Omental fat pad (tissue), 4 donors: ENCODE results near the gene INO80E. TPM values are rescaled to one million over a fixed set of nuclear protein-coding genes. Genes with fewer than 3 reads are reported as not detected.
A peak's percentile ranks its signal among the peaks of the same experiment; 100 is the strongest.
"Not testable (repeated sequence)": the region's sequence is repeated elsewhere in the genome, so short reads cannot be mapped to it uniquely, and the experiment has no call there.

Experiments
- ATAC-seq: fragments of 150-250 bp; one replicate; pipeline ENCODE4 v1.9.1; 2016; ENCODE audit warnings: mild to moderate bottlenecking, moderate library complexity; ENCODE audit not compliant: low FRiP score
- DNase-seq: peaks from one replicate; pipeline ENCODE4 v3.0.0-alpha.2; 2019; ENCODE audit warnings: low spot score
- total RNA-seq, 4 donors: library from RNA; depleted of rRNA; stranded (reverse); fragments of >200 nt; gene quantifications; one replicate each; pipeline ENCODE4 v1.1.0, GENCODE V29; 2016
- TF ChIP-seq, protein P1 (sequence below), 3 donors: fragments of 450-650 bp; IDR thresholded peaks; one replicate each; pipeline ENCODE4 v1.5.1; 2016 to 2017; ENCODE audit warnings: antibody characterized with exemption in 3 of 3, mild to moderate bottlenecking in 3 of 3, moderate library complexity in 2 of 3

INO80E gene
- 100 to 1,000 TPM in 1 of 4 donors, 10 to 100 TPM in 3; 22.8 to 113 (median 31.1) TPM for total RNA-seq

DNA sequence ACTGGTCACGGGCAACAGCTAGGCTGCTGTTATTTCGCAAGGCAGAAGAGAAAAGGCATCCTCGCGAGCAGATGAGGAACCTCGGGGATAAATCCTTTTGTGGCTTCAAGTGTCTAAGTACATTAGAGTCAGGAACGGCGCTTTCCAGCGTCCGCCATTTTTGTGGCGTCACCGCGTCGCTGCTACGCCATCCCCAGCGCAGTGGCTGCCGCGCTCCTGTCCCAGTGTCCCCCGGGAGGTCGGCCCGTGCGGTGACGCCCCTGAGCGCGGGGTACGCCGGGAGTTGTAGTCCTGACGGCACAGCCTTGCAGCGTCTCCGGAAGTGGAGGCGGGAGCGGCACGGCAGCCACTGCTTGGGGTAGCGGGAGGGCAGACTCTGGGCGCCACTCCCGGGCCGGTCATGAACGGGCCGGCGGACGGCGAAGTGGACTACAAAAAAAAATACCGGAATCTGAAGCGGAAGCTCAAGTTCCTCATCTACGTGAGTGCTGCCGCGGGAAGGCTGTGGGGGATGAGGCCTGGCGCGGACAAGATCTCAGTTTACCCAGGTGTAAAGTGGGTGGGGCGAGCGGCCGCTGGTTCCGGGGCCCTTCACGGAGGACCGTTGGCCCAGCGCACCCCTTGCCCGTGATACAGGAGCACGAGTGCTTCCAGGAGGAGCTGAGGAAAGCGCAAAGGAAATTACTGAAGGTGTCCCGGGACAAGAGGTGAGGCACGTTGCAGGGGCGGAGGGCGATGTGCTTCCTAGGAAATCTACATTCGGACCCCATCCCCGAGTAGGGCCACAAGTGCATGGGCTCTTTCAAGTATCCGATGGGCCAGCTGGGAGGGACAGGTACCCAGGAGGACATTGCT lies at the start of gene INO80E:
TSS of gene INO80E (plus strand) at position 331 of the 855 bp plus-strand sequence. CDS start at position 401, 70 bp downstream.
- TF ChIP-seq, protein P1, sequence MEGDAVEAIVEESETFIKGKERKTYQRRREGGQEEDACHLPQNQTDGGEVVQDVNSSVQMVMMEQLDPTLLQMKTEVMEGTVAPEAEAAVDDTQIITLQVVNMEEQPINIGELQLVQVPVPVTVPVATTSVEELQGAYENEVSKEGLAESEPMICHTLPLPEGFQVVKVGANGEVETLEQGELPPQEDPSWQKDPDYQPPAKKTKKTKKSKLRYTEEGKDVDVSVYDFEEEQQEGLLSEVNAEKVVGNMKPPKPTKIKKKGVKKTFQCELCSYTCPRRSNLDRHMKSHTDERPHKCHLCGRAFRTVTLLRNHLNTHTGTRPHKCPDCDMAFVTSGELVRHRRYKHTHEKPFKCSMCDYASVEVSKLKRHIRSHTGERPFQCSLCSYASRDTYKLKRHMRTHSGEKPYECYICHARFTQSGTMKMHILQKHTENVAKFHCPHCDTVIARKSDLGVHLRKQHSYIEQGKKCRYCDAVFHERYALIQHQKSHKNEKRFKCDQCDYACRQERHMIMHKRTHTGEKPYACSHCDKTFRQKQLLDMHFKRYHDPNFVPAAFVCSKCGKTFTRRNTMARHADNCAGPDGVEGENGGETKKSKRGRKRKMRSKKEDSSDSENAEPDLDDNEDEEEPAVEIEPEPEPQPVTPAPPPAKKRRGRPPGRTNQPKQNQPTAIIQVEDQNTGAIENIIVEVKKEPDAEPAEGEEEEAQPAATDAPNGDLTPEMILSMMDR (IDR thresholded peaks at IDR 0.05), result no peak
- ATAC-seq, result peak; percentile 98
- DNase-seq, result peak; percentile 88

DNA sequence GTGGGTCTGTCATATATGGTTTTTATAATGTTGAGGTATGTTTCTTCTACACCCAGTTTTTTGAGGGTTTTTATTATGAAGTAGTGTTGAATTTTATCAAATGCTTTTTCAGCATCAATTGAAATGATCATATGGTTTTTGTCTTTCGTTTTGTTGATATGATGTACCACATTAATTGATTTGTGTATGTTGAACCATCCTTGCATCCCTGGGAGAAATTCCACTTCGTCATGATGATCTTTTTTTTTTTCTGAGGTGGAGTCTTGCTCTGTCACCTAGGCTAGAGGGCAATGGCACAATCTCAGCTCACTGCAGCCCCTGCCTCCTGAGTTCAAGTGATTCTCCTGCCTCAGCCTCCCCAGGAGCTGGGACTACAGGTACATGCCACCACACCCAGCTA lies 48.1 kb upstream of the INO80E start:
- ATAC-seq, result no peak
- no peak for DNase-seq
- TF ChIP-seq, protein P1 (IDR thresholded peaks at IDR 0.05), result no peak

DNA sequence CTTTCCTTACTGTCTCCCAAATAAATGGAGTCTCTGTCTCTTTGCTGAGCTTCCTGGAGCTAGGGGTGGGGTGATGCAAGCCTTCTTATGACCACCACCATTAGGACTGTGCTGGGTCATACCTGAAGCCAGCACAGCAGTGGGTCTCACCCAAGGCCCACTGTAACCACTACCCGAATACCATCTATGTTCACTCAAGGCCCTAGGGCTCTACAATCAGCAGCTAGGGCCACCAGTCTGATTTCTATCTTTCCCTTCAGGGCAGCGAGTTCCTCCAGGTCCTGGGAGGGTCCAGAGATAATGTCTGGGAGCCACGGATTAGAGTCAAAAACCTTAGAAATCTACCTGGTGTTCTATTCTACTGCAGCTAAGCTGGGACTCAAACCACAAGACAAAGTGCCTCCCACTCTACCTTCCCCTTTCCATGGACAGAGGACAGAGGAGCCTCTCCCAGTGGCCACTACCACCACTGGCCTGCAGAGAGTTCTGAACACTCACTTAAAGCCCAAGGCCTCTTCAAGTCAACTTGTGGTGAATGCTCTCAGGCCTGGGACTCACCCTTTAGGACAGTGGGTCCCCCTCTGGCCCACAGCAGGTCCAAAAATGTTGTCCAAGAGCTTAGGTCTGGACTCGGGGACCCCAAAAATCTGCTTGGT lies 45.1 kb upstream of the INO80E start:
- TF ChIP-seq, protein P1 (IDR thresholded peaks at IDR 0.05), result no peak
- no peak for DNase-seq
- no peak for ATAC-seq

- ATAC-seq (no peak), DNase-seq (no peak)
- TF ChIP-seq, protein P1 (IDR thresholded peaks at IDR 0.05), result no peak
Observed at GRCh38 chr16:29951625-29952365, 44.2 kb upstream of the INO80E start.

DNA sequence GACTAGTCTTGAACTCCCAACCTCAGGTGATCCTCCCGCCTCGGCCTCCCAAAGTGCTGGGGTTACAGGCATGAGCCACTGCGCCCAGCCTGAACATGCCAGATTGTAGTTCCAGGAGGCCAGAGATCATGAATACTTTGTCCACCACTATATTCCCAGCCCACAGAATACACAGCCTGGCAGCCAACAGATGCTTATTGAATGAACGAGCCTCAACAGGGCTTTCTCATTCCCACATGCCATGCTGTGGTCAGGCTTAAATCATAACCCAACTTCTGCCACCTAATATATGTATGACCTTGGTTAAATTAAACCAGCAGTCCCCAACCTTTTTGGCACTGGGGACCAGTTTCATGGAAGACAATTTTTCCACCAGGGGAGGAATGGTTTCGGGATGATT lies 37.3 kb upstream of the INO80E start:
- TF ChIP-seq, protein P1 (IDR thresholded peaks at IDR 0.05), result no peak

DNA sequence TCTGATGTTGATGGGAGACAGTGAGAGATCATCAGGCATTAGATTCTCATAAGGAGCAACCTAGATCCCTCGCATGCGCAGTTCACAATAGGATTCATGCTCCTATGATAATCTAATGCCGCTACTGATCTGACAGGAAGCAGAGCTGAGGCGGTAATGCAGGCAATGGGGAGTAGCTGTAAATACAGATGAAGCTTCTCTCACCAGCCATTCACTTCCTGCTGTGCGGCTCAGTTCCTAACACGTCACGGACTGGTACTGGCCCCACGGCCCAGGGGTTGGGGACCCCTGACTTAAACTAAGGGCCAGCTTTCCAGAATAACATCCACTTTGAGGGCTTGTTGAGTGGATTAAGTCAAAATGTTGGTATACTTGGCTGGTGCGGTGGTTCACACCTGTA lies 36.7 kb upstream of the INO80E start:
- ATAC-seq (no peak), DNase-seq (no peak)
- TF ChIP-seq, protein P1 (IDR thresholded peaks at IDR 0.05), result no peak

More for the DNA sequence above, 37.3 kb upstream of the INO80E start:
- DNase-seq (no peak), ATAC-seq (no peak)

GRCh38 chr16:29959821-29960220 lies 36.2 kb upstream of the INO80E start:
- not testable (repeated sequence) for DNase-seq, ATAC-seq
